ENCODE results near the gene ZNF267.
"Not testable (repeated sequence)": the region's sequence is repeated elsewhere in the genome, so short reads cannot be mapped to it uniquely, and the experiment has no call there.

The ZNF267 gene

GRCh38 chr16:31880322-31880979 lies 6.8 kb downstream of the ZNF267 start:
- peak; percentile 42 to 46 for DNase-seq

GRCh38 chr16:31886227-31886626 lies 12.6 kb downstream of the ZNF267 start:
- no peak for DNase-seq

DNA sequence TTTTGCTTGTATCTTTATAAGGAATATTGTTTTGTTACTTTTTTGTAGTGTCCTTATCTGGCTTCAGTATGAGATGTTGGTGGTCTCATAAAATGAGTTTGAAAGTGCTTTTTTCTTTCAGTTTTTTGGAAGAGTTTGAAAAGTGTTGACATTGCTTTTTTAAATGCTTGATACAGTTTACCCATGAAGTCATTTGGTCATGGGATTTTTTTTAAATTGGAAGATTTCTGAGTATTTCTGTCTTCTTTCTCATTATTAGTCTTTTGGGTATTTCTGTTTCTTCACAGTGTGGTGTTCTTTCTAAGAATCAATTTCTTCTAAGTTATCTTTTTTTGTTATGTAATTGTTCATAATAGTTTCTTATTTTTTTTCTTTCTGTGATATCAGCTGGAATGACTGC lies 15.1 kb downstream of the ZNF267 start:
- no peak for DNase-seq

DNA sequence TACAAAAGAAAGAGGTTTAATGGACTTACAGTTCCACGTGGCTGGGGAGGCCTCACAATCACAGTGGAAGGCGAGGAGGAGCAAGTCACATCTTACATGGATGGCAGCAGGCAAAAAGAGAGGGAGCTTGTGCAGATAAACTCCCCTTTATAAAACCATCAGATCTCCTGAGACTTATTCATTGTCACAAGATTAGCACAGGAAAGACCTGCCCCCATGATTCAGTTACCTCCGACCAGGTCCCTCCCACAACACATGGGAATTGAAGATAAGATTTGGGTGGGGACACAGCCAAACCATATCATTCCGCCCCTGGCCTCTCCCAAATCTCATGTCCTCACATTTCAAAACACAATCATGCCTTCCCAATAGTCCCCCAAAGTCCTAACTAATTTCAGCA lies 18.5 kb downstream of the ZNF267 start:
- DNase-seq = not testable (repeated sequence)

DNA sequence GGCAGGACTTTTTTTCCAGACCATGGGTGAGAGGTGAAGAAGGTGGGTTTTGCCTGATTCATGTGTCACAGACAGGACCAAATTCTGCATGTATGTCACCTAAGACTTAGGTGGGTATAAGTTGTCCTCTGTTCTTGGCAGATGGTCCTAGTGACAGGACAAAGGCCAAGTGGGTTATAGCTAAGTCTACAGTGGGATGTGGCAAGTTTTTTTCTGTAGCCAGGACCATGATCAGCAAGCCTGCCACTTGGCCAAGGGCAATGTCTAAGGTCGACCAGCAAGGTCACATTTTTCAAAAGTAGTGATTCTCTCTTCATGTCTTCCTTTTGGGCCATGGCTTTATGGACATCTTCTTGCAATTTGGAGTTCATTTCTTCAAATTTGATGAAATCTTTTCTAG lies 20.2 kb downstream of the ZNF267 start:
- DNase-seq = no peak

DNA sequence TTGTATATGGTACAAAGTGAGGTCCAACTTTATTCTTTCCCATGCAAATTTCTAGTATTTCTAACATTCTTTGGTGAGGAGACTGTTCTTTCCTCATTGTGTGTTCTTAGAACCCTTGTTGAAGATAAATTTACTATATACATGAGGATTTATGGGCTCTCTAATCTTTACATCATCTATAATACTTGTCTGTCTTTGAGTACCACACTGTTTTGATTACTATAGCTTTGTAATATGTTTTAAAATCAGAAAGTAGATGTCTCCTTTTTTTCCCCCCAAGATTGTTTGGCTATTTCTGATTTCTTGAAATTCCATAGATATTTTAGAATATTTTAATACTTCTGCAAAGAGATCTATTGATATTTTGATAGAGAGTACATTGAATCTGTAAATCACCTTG lies 23.7 kb downstream of the ZNF267 start:
- DNase-seq = no peak

GRCh38 chr16:31899505-31899904 lies 25.9 kb downstream of the ZNF267 start:
- no peak for DNase-seq

DNA sequence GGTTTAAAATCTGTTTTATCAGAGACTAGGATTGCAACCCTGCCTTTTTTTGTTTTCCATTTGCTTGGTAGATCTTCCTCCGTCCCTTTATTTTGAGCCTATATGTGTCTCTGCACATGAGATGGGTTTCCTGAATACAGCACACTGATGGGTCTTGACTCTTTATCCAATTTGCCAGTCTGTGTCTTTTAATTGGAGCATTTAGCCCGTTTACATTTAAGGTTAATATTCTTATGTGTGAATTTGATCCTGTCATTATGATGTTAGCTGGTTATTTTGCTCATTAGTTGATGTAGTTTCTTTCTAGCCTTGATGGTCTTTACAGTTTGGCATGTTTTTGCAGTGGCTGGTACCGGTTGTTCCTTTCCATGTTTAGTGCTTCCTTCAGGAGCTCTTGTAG lies 31.0 kb downstream of the ZNF267 start:
- not testable (repeated sequence) for DNase-seq

DNA sequence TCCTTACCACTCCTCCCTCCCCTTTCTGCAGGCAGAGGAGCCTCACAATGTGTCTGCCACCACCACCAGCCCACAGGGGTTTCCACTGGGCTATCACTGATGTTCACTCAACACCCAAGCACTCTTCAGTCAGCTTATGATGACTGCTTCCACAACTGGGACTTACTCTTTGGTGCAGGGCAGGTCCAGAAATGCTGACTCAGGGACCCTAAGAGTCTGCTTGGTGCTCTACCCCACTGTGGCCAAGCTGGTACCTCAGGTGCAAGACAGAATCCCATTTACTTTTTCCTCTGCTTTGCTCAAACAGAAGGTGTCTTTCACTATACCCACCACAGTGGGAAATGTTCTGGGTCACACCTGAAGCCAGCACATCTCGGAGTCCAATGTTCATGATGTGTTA lies 40.1 kb downstream of the ZNF267 start:
- no peak for DNase-seq

DNA sequence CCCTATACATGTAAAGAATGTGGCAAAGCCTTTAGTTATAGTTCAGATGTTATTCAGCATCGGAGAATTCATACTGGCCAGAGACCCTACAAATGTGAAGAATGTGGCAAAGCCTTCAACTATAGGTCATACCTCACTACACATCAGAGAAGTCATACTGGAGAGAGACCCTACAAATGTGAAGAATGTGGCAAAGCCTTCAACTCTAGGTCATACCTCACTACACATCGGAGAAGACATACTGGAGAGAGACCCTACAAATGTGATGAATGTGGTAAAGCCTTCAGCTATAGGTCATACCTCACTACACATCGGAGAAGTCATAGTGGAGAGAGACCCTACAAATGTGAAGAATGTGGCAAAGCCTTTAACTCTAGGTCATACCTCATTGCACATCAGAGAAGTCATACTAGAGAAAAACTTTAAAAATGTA lies 42.5 kb downstream of the ZNF267 start:
- DNase-seq = no peak

DNA sequence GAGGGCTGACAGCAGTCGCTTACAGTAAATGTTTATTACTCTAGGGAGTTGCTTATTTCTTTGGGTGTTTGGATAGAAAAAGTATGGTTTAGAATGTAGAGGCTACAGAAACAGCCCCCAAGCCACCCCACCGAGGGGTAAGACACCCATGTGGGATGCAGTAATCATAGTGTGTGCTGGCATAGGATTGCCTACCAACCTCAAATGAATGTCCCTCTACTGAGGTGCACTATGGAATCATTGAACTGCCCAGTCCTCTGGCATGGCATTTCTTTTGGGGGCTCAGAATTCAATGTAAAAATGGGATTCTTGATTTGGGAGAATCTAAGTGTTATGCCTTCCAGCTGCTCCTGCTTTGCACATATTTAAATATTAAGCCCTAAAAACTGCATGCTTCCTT lies 46.8 kb downstream of the ZNF267 start:
- DNase-seq = no peak

DNA sequence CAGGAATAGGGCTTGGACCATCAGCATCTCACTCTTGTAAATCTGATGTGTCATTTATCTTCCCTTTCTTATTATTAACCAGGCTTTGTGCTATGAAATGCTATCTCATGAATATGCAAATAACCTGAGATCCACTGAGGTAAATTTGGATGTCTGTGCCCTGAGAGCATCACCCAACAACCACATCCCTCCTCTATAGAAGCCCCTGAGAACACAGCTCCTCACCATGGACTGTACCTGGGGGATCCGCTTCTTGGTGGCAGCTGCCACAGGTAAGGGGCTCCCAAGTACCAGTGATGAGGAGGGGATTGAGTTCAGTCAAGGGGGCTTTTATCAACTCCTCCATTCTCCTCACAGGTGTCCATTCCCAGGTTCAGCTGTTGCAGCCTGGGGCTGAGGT lies 78.2 kb downstream of the ZNF267 start:
- DNase-seq = not testable (repeated sequence)

DNA sequence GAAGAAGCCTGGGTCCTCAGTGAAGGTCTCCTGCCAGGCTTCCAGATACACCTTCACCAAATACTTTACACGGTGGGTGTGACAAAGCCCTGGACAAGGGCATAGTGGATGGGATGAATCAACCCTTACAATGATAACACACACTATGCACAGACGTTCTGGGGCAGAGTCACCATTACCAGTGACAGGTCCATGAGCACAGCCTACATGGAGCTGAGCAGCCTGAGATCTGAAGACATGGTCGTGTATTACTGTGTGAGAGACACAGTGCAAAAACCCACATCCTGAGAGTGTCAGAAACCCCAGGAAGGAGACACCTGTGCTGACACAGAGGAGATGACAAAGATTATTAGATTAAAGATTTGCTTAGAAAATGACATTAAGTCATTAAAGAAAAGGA lies 78.6 kb downstream of the ZNF267 start:
- peak; percentile 12 to 23 for DNase-seq

DNA sequence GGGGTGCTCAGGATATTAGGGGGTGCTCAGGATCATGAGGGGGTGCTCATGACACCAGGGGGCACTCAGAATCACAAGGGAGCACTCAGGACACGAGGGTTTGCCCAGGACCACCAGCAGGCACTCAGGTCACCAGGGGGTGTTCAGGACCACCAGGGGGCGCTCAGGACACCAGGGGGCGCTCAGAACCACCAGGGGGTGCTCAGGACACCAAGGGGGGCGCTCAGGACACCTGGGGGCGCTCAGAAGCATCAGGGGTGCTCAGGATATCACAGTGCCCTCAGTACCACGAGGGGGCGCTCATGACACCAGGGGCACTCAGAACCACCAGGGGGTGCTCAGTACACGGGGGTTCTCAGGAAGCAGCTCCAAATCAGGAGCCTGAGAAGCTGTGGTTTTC lies 82.6 kb downstream of the ZNF267 start:
- peak in 1 of 2 donors; percentile 16 for DNase-seq

- DNase-seq = not testable (repeated sequence)
Measured at GRCh38 chr16:31960186-31960910, 86.7 kb downstream of the ZNF267 start.
